ENCODE results near the gene CLTA.

DNA sequence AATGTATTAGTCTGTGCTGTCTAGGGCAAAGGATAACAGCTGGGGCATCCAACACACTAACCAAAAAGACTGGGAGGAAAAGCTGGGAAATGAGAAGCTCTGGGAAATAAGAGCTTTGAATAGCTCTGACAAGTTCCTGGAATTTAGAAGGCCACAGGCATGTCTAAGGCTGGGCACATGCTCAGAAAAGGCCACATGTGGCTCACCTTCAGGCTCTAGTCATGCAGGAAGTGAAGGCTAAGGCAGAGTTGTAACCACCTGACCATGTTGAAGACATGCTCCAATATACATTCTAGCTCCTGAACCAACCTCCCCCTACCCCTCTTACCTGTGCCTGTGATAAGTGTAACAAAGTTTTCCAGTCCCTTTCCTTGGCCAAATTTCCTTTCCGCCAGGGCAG lies 31.7 kb downstream of the CLTA start:
- TF ChIP-seq CTCF (IDR thresholded peaks at IDR 0.05) (no peak), EP300 (IDR thresholded peaks at IDR 0.05) (no peak)
